Measurements from ENCODE around the gene SLC25A23.

- TF ChIP-seq, protein P1, sequence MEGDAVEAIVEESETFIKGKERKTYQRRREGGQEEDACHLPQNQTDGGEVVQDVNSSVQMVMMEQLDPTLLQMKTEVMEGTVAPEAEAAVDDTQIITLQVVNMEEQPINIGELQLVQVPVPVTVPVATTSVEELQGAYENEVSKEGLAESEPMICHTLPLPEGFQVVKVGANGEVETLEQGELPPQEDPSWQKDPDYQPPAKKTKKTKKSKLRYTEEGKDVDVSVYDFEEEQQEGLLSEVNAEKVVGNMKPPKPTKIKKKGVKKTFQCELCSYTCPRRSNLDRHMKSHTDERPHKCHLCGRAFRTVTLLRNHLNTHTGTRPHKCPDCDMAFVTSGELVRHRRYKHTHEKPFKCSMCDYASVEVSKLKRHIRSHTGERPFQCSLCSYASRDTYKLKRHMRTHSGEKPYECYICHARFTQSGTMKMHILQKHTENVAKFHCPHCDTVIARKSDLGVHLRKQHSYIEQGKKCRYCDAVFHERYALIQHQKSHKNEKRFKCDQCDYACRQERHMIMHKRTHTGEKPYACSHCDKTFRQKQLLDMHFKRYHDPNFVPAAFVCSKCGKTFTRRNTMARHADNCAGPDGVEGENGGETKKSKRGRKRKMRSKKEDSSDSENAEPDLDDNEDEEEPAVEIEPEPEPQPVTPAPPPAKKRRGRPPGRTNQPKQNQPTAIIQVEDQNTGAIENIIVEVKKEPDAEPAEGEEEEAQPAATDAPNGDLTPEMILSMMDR (IDR thresholded peaks at IDR 0.05): no peak
- TF ChIP-seq POLR2AphosphoS5 (IDR thresholded peaks at IDR 0.05) (no peak), POLR2A (IDR thresholded peaks at IDR 0.05) (no peak)
Observed at GRCh38 chr19:6416658-6417405, 42.8 kb downstream of the SLC25A23 start.
